Neural cell (in vitro differentiated cells): ENCODE data around the gene OR51G2. TPM values are rescaled to one million over a fixed set of nuclear protein-coding genes. Genes with fewer than 3 reads are reported as not detected.

ENCODE experiments used
- H2AFZ ChIP-seq: fragments of 200-600, 300-800 bp; sonication (generic), shearing (Covaris generic); 2 replicates; pipeline ENCODE4 v1.6.0; 2014; ENCODE audit warnings: low read depth, mild to moderate bottlenecking, antibody characterized with exemption, low read length, moderate library complexity
- H3F3A ChIP-seq: fragments of 200-600 bp; shearing (Covaris generic); 2 replicates; pipeline ENCODE4 v1.6.1; 2016; ENCODE audit warnings: mild to moderate bottlenecking, moderate library complexity, mixed read lengths, antibody characterized with exemption, low read length; ENCODE audit not compliant: insufficient read depth, poor library complexity, severe bottlenecking
- H3K27ac ChIP-seq: fragments of 200-600, 300-800 bp; sonication (generic), shearing (Covaris generic); 2 replicates; pipeline ENCODE4 v1.5.1; 2014; ENCODE audit warnings: mild to moderate bottlenecking, low read length, moderate library complexity
- H3K27me3 ChIP-seq: fragments of 300-800, 200-600 bp; sonication (generic), shearing (Covaris generic); 2 replicates; pipeline ENCODE4 v1.6.0; 2014; ENCODE audit warnings: mild to moderate bottlenecking, low read depth, low read length, moderate library complexity; ENCODE audit not compliant: insufficient read depth
- H3K36me3 ChIP-seq: fragments of 300-800, 200-600 bp; sonication (generic), shearing (Covaris generic); 2 replicates; pipeline ENCODE4 v1.5.1; 2014; ENCODE audit warnings: mild to moderate bottlenecking, antibody characterized with exemption, low read length, moderate library complexity; ENCODE audit not compliant: insufficient read depth
- H3K4me2 ChIP-seq: fragments of 300-800, 200-600 bp; sonication (generic), shearing (Covaris generic); 2 replicates; pipeline ENCODE4 v1.6.0; 2014; ENCODE audit warnings: mild to moderate bottlenecking, low read length
- H3K4me3 ChIP-seq: fragments of 300-800, 200-600 bp; sonication (generic), shearing (Covaris generic); 2 replicates; pipeline ENCODE4 v1.5.1; 2014; ENCODE audit warnings: mild to moderate bottlenecking, low read length, moderate library complexity
- H3K79me2 ChIP-seq: fragments of 200-600 bp; shearing (Covaris generic); replicated peaks from 2 replicates; pipeline ENCODE4 v1.6.0; 2014; ENCODE audit warnings: mild to moderate bottlenecking, low read length, moderate library complexity; ENCODE audit not compliant: insufficient read depth
- H3K9ac ChIP-seq: fragments of 300-800, 200-600 bp; sonication (generic), shearing (Covaris generic); 2 replicates; pipeline ENCODE4 v1.6.1; 2016; ENCODE audit warnings: mild to moderate bottlenecking, low read length, mixed read lengths
- H3K9me2 ChIP-seq: fragments of 200-600 bp; shearing (Covaris generic); 2 replicates; pipeline ENCODE4 v1.6.1; 2016; ENCODE audit warnings: mild to moderate bottlenecking, low read length, mixed read lengths; ENCODE audit not compliant: insufficient read depth
- H3K9me3 ChIP-seq: fragments of 200-600, 300-800 bp; sonication (generic), shearing (Covaris generic); 2 replicates; pipeline ENCODE4 v1.6.1; 2016; ENCODE audit warnings: mild to moderate bottlenecking, mixed run types, low read length, moderate library complexity, mixed read lengths
- H4K20me1 ChIP-seq: fragments of 200-600 bp; shearing (Covaris generic); 2 replicates; pipeline ENCODE4 v1.6.1; 2016; ENCODE audit warnings: mild to moderate bottlenecking, mixed run types; ENCODE audit not compliant: insufficient read depth
- EP300 ChIP-seq: fragments of 450-650 bp; conservative IDR thresholded peaks from 2 replicates; pipeline ENCODE4 v1.6.1; 2014; ENCODE audit warnings: antibody characterized with exemption, mild to moderate bottlenecking, moderate library complexity; ENCODE audit not compliant: poor library complexity, severe bottlenecking
- EZH2 ChIP-seq: fragments of 200-600, 300-800 bp; shearing (Covaris generic), sonication (generic); IDR thresholded peaks from 2 replicates; pipeline ENCODE4 v1.6.1; 2014; ENCODE audit warnings: antibody characterized with exemption, low read length, borderline replicate concordance, mild to moderate bottlenecking; ENCODE audit not compliant: insufficient read depth, poor library complexity, severe bottlenecking
- MXI1 ChIP-seq: fragments of 450-650 bp; conservative IDR thresholded peaks from 2 replicates; pipeline ENCODE4 v1.6.1; 2014; ENCODE audit warnings: antibody characterized with exemption, mild to moderate bottlenecking; ENCODE audit not compliant: poor library complexity, severe bottlenecking
- POLR2AphosphoS5 ChIP-seq: IDR thresholded peaks from 2 replicates; pipeline ENCODE4 v1.6.1; 2012
- RAD21 ChIP-seq: fragments of 450-650 bp; conservative IDR thresholded peaks from 2 replicates; pipeline ENCODE4 v1.6.1; 2014; ENCODE audit warnings: antibody characterized with exemption, mild to moderate bottlenecking, moderate library complexity
- SMC3 ChIP-seq: fragments of 450-650 bp; conservative IDR thresholded peaks from 2 replicates; pipeline ENCODE4 v1.6.1; 2014; ENCODE audit warnings: antibody characterized with exemption, mild to moderate bottlenecking, moderate library complexity; ENCODE audit not compliant: poor library complexity
- TAF1 ChIP-seq: IDR thresholded peaks from 2 replicates; pipeline ENCODE4 v1.6.1; 2012; ENCODE audit warnings: low read depth
- polyA plus RNA-seq: library from polyadenylated mRNA; depleted of rRNA; stranded (reverse); fragments of >200 nt; gene quantifications from 2 replicates; pipeline ENCODE4 v1.2.3, GENCODE V29; 2014
- TF ChIP-seq, protein P1 (sequence below): IDR thresholded peaks from 2 replicates; pipeline ENCODE4 v1.6.1; 2012; ENCODE audit warnings: borderline replicate concordance
- TF ChIP-seq, protein P2 (sequence below): fragments of 450-650 bp; IDR thresholded peaks from 2 replicates; pipeline ENCODE4 v1.5.1; 2014; ENCODE audit warnings: antibody characterized with exemption, mild to moderate bottlenecking, moderate library complexity; ENCODE audit not compliant: poor library complexity, severe bottlenecking

Gene OR51G2
- polyA plus RNA-seq, 1 donor from 2014 or later, result not detected

DNA sequence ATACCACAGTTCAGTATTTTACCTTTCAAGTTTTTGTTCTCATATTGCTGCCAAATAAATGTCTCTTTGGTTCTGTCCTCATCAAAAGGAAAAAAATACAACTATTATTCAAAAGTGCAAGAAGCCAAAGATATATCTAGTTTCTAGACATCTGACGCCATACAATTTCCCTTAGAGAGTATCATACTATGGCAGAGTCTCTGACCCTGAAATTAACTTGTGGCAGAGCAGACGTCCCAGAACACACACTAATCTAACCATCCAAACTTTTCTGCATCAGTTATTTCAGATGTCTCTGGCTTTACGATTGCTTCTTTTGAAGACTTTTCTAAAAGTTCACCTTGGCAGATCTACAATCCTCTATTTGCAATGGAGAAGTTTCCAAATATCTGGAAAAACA is 34.8 kb downstream of the OR51G2 start:
- Histone ChIP-seq H3K27ac (no peak overlapping the region), H3K79me2 (no peaks in the 10 kb centered on the region), H3K4me3 (no peak overlapping the region), H4K20me1 (no peaks in the 10 kb centered on the region), H3K36me3 (no peaks in the 10 kb centered on the region), H3F3A (no peaks in the 10 kb centered on the region), H3K9me2 (no peaks in the 10 kb centered on the region), H3K4me2 (no peak overlapping the region), H2AFZ (no peak overlapping the region), H3K9me3 (no peaks in the 10 kb centered on the region), H3K27me3 (no peaks in the 10 kb centered on the region), H3K9ac (no peak overlapping the region)
- TF ChIP-seq TAF1 (no peak), EP300 (no peak), POLR2AphosphoS5 (no peak), SMC3 (no peak), MXI1 (no peak), EZH2 (no peak), RAD21 (no peak)
- TF ChIP-seq, protein P1, sequence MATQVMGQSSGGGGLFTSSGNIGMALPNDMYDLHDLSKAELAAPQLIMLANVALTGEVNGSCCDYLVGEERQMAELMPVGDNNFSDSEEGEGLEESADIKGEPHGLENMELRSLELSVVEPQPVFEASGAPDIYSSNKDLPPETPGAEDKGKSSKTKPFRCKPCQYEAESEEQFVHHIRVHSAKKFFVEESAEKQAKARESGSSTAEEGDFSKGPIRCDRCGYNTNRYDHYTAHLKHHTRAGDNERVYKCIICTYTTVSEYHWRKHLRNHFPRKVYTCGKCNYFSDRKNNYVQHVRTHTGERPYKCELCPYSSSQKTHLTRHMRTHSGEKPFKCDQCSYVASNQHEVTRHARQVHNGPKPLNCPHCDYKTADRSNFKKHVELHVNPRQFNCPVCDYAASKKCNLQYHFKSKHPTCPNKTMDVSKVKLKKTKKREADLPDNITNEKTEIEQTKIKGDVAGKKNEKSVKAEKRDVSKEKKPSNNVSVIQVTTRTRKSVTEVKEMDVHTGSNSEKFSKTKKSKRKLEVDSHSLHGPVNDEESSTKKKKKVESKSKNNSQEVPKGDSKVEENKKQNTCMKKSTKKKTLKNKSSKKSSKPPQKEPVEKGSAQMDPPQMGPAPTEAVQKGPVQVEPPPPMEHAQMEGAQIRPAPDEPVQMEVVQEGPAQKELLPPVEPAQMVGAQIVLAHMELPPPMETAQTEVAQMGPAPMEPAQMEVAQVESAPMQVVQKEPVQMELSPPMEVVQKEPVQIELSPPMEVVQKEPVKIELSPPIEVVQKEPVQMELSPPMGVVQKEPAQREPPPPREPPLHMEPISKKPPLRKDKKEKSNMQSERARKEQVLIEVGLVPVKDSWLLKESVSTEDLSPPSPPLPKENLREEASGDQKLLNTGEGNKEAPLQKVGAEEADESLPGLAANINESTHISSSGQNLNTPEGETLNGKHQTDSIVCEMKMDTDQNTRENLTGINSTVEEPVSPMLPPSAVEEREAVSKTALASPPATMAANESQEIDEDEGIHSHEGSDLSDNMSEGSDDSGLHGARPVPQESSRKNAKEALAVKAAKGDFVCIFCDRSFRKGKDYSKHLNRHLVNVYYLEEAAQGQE, result no peak
- TF ChIP-seq, protein P2, sequence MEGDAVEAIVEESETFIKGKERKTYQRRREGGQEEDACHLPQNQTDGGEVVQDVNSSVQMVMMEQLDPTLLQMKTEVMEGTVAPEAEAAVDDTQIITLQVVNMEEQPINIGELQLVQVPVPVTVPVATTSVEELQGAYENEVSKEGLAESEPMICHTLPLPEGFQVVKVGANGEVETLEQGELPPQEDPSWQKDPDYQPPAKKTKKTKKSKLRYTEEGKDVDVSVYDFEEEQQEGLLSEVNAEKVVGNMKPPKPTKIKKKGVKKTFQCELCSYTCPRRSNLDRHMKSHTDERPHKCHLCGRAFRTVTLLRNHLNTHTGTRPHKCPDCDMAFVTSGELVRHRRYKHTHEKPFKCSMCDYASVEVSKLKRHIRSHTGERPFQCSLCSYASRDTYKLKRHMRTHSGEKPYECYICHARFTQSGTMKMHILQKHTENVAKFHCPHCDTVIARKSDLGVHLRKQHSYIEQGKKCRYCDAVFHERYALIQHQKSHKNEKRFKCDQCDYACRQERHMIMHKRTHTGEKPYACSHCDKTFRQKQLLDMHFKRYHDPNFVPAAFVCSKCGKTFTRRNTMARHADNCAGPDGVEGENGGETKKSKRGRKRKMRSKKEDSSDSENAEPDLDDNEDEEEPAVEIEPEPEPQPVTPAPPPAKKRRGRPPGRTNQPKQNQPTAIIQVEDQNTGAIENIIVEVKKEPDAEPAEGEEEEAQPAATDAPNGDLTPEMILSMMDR, result no peak

DNA sequence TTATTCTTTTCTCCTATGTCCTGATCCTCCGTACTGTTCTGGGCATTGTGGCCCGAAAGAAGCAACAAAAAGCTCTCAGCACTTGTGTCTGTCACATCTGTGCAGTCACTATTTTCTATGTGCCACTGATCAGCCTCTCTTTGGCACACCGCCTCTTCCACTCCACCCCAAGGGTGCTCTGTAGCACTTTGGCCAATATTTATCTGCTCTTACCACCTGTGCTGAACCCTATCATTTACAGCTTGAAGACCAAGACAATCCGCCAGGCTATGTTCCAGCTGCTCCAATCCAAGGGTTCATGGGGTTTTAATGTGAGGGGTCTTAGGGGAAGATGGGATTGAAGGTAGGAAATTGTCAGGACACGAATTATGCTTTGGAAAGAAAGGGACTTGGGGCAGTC is 36.6 kb downstream of the OR51G2 start:
- Histone ChIP-seq H4K20me1 (no peaks in the 10 kb centered on the region), H3K36me3 (no peaks in the 10 kb centered on the region)
- TF ChIP-seq TAF1 (no peak), POLR2AphosphoS5 (no peak), MXI1 (no peak), EZH2 (no peak), RAD21 (no peak), SMC3 (no peak), EP300 (no peak)
- TF ChIP-seq, protein P1, result no peak
- TF ChIP-seq, protein P2, result no peak

More for the DNA sequence above, 36.6 kb downstream of the OR51G2 start:
- Histone ChIP-seq H3K27ac (no peak overlapping the region), H3K4me3 (no peak overlapping the region), H2AFZ (no peak overlapping the region), H3K9me2 (no peaks in the 10 kb centered on the region), H3K4me2 (no peak overlapping the region), H3K27me3 (no peaks in the 10 kb centered on the region), H3K79me2 (no peaks in the 10 kb centered on the region), H3K9ac (no peak overlapping the region), H3F3A (no peaks in the 10 kb centered on the region), H3K9me3 (no peaks in the 10 kb centered on the region)
